DOHH2 (cell line): ENCODE results near the gene EPB41L5.

Experiments used
- H3F3A ChIP-seq: fragments of 200-600 bp; sonication (generic), shearing (Covaris generic); 2 replicates; pipeline ENCODE4 v1.6.0; 2016; ENCODE audit warnings: antibody characterized with exemption, mild to moderate bottlenecking; ENCODE audit not compliant: control insufficient read depth, insufficient read depth
- H3K27ac ChIP-seq: fragments of 200-600 bp; sonication (generic); 2 replicates; pipeline ENCODE4 v1.5.1; 2014; ENCODE audit warnings: low read depth, mild to moderate bottlenecking, low read length, moderate library complexity
- H3K27me3 ChIP-seq: fragments of 200-600 bp; sonication (generic); 2 replicates; pipeline ENCODE4 v1.6.1; 2014; ENCODE audit warnings: mild to moderate bottlenecking, low read length, mixed read lengths; ENCODE audit not compliant: control insufficient read depth
- H3K36me3 ChIP-seq: fragments of 200-600 bp; sonication (generic); 2 replicates; pipeline ENCODE4 v1.6.1; 2014; ENCODE audit warnings: mild to moderate bottlenecking, low read length, moderate library complexity, mixed read lengths; ENCODE audit not compliant: control insufficient read depth
- H3K4me1 ChIP-seq: fragments of 200-600 bp; sonication (generic); 2 replicates; pipeline ENCODE4 v1.6.1; 2014; ENCODE audit warnings: mild to moderate bottlenecking, low read length, mixed read lengths; ENCODE audit not compliant: control insufficient read depth
- H3K4me2 ChIP-seq: fragments of 200-600 bp; sonication (generic); 2 replicates; pipeline ENCODE4 v1.6.0; 2014; ENCODE audit warnings: mild to moderate bottlenecking, low read length, moderate library complexity
- H3K4me3 ChIP-seq: fragments of 200-600 bp; sonication (generic); 2 replicates; pipeline ENCODE4 v1.5.1; 2014; ENCODE audit warnings: mild to moderate bottlenecking, low read length, mixed read lengths
- H3K79me2 ChIP-seq: fragments of 200-600 bp; sonication (generic); 2 replicates; pipeline ENCODE4 v1.6.1; 2014; ENCODE audit warnings: mild to moderate bottlenecking, low read length, mixed read lengths; ENCODE audit not compliant: control insufficient read depth
- H3K9me2 ChIP-seq: fragments of 200-600 bp; sonication (generic); replicated peaks from 2 replicates; pipeline ENCODE4 v1.6.1; 2014; ENCODE audit warnings: mild to moderate bottlenecking, low read length, mixed read lengths; ENCODE audit not compliant: control insufficient read depth
- H3K9me3 ChIP-seq: fragments of 200-600 bp; sonication (generic); 2 replicates; pipeline ENCODE4 v1.6.1; 2014; ENCODE audit warnings: antibody characterized with exemption, low read length, mixed read lengths; ENCODE audit not compliant: control insufficient read depth, insufficient read depth
- H4K20me1 ChIP-seq: fragments of 200-600 bp; sonication (generic); 2 replicates; pipeline ENCODE4 v1.6.0; 2014; ENCODE audit warnings: low read depth, mild to moderate bottlenecking, antibody characterized with exemption, low read length, moderate library complexity; ENCODE audit not compliant: control insufficient read depth, insufficient read depth
- EZH2phosphoT487 ChIP-seq: fragments of 200-600 bp; sonication (generic); IDR thresholded peaks from 2 replicates; pipeline ENCODE4 v1.6.1; 2017; ENCODE audit warnings: borderline replicate concordance, mild to moderate bottlenecking, antibody characterized with exemption, low read length, moderate library complexity, mixed read lengths
- TF ChIP-seq, protein P1 (sequence below): fragments of 200-600 bp; sonication (generic); IDR thresholded peaks from one replicate; pipeline ENCODE4 v1.5.1; 2014; ENCODE audit warnings: antibody characterized with exemption, mild to moderate bottlenecking, low read depth, low read length; ENCODE audit not compliant: poor library complexity, severe bottlenecking

The EPB41L5 gene

DNA sequence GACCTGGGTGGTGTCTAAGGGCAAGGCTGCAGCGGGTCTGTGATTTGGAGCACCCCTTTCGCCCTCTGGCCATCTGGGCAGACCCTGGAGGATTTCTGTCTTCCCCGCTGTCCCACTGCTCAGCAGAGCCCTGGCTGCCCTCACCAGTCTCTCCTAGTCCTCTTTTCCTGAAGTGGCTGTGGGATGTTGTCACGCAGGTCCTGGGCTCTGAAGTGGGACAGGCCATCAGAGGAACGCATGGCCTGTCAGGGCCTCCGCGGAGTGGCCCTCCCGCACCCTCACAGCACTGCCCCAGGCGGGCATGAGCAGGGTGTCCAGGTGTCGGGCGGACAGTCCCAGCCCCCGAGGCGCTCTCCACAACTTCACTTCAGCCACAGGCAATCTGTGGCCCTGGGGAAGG is 211.4 kb downstream of the EPB41L5 start:
- Histone ChIP-seq H3K4me2 (peak overlapping the region; percentile 94), H3F3A (peaks cover 3% of the 10 kb centered on the region; the same call in 1 of the 2 replicates), H3K4me3 (peak overlapping the region; percentile 74)

DNA sequence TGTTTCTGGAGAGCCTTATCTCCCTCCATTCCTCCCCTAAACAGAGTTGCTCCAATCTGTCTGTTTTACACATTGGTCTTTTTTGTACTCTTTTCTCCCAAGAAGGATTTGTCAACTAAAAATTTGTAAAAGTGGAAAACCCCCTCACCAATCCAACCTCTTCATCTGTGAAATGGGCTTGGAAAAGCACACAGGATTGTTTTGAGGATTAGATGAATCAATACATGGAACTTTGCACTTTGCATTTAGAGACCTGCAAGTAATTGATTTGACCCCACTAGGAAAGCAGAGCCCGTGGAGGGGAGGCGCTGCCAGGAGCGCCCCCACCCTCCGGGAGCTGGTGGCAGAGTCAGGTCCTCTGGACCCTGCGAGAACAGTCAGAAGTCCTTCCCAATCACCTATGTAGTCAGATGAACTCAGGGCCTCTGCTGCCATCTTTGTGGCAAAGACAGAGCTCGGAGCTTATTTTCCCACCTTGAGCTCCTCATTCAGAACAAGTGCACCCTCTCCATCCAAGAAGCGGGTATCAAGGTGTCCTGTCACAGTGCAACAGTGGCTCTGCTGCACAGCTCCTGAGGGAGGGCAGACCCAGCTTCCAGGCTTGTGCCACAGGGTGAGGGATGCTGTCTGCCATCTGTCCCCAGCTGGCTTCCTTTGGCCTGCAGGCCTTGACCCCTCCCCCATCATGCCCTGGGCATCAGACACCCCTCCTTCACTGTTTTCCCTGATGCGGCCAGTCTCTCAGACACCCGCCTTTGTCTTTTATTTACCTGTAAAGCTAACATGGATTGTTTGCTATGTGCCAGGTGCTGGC is 212.1 kb downstream of the EPB41L5 start:
- Histone ChIP-seq H3K4me1 (peaks cover 58% of the 10 kb centered on the region), H3K79me2 (peaks cover 25% of the 10 kb centered on the region), H4K20me1 (no peaks in the 10 kb centered on the region), H3K9me2 (no peaks in the 10 kb centered on the region), H3K36me3 (peaks cover 12% of the 10 kb centered on the region; the same call in 1 of the 2 replicates), H3K9me3 (peaks cover 3% of the 10 kb centered on the region; the same call in 1 of the 2 replicates), H3K4me3 (no peak overlapping the region), H3K27me3 (no peaks in the 10 kb centered on the region), H3F3A (peaks cover 3% of the 10 kb centered on the region; the same call in 1 of the 2 replicates), H3K27ac (no peak overlapping the region), H3K4me2 (peak overlapping the region; percentile 94; the same call in 1 of the 2 replicates)
- TF ChIP-seq EZH2phosphoT487, result no peak
- TF ChIP-seq, protein P1, sequence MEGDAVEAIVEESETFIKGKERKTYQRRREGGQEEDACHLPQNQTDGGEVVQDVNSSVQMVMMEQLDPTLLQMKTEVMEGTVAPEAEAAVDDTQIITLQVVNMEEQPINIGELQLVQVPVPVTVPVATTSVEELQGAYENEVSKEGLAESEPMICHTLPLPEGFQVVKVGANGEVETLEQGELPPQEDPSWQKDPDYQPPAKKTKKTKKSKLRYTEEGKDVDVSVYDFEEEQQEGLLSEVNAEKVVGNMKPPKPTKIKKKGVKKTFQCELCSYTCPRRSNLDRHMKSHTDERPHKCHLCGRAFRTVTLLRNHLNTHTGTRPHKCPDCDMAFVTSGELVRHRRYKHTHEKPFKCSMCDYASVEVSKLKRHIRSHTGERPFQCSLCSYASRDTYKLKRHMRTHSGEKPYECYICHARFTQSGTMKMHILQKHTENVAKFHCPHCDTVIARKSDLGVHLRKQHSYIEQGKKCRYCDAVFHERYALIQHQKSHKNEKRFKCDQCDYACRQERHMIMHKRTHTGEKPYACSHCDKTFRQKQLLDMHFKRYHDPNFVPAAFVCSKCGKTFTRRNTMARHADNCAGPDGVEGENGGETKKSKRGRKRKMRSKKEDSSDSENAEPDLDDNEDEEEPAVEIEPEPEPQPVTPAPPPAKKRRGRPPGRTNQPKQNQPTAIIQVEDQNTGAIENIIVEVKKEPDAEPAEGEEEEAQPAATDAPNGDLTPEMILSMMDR, result no peak

More for the DNA sequence above, 211.4 kb downstream of the EPB41L5 start:
- Histone ChIP-seq H3K27me3 (no peaks in the 10 kb centered on the region), H3K27ac (no peak overlapping the region), H3K36me3 (peaks cover 12% of the 10 kb centered on the region), H4K20me1 (no peaks in the 10 kb centered on the region), H3K79me2 (peaks cover 28% of the 10 kb centered on the region), H3K9me3 (peaks cover 3% of the 10 kb centered on the region; the same call in 1 of the 2 replicates), H3K4me1 (peaks cover 54% of the 10 kb centered on the region), H3K9me2 (no peaks in the 10 kb centered on the region)
- TF ChIP-seq, protein P1, result no peak
- TF ChIP-seq EZH2phosphoT487, result no peak

DNA sequence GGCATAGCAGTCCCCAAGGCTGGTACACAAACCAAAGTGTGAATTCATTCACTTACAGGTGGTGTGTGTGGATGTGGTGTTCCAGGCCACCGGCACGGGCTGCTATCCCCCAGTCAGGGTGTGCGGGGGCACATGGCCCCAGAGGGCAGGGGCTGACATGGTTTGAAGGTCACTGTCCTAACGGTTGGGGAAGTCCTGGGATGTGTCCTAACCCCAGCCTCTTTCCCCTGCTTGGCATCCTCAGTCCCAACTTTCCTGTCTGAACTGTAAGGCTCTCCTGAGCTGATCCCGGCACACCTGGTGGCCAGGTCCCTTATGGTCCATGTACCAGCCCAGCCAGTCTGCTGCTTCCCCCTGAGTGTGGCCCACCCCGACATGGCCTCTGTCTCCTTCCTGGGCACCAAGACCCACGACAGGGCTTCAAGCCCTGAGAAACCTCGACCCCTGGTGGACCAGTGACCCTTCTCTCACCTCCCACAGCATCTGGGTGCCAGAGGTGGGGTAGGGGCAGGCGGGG is 212.7 kb downstream of the EPB41L5 start:
- H3K9me2 ChIP-seq, result no peaks in the 10 kb centered on the region
- peaks cover 12% of the 10 kb centered on the region; the same call in 1 of the 2 replicates for H3K36me3 ChIP-seq
- H3K79me2 ChIP-seq, result peaks cover 23% of the 10 kb centered on the region
- no peak overlapping the region for H3K4me2 ChIP-seq
- no peaks in the 10 kb centered on the region for H3K27me3 ChIP-seq
- no peak overlapping the region for H3K27ac ChIP-seq
- no peak overlapping the region for H3K4me3 ChIP-seq
- H4K20me1 ChIP-seq, result no peaks in the 10 kb centered on the region
- no peak for TF ChIP-seq EZH2phosphoT487
- TF ChIP-seq, protein P1, result no peak
- peaks cover 3% of the 10 kb centered on the region; the same call in 1 of the 2 replicates for H3K9me3 ChIP-seq
- H3F3A ChIP-seq, result peaks cover 3% of the 10 kb centered on the region; the same call in 1 of the 2 replicates
- peaks cover 62% of the 10 kb centered on the region for H3K4me1 ChIP-seq
